Fibroblast of skin of scalp (primary cell): ENCODE measurements around the gene CCDC106. TPM values are rescaled to one million over a fixed set of nuclear protein-coding genes. Genes with fewer than 3 reads are reported as not detected.

Source experiments
- DNase-seq: peaks from one replicate; pipeline ENCODE4 v3.0.0-alpha.2; 2013
- polyA plus RNA-seq, 2 experiments: library from polyadenylated mRNA; unstranded; fragments of 120-200 nt; gene quantifications; one replicate each; pipeline ENCODE4 v1.2.1, GENCODE V29; 2013; ENCODE audit not compliant: insufficient read length in 2 of 2

CCDC106 gene
- polyA plus RNA-seq (2013, experiment 1 of 2; ENCODE audit: insufficient read length): 14.4 TPM
- polyA plus RNA-seq (2013, experiment 2 of 2; ENCODE audit: insufficient read length): 14.8 TPM

DNA sequence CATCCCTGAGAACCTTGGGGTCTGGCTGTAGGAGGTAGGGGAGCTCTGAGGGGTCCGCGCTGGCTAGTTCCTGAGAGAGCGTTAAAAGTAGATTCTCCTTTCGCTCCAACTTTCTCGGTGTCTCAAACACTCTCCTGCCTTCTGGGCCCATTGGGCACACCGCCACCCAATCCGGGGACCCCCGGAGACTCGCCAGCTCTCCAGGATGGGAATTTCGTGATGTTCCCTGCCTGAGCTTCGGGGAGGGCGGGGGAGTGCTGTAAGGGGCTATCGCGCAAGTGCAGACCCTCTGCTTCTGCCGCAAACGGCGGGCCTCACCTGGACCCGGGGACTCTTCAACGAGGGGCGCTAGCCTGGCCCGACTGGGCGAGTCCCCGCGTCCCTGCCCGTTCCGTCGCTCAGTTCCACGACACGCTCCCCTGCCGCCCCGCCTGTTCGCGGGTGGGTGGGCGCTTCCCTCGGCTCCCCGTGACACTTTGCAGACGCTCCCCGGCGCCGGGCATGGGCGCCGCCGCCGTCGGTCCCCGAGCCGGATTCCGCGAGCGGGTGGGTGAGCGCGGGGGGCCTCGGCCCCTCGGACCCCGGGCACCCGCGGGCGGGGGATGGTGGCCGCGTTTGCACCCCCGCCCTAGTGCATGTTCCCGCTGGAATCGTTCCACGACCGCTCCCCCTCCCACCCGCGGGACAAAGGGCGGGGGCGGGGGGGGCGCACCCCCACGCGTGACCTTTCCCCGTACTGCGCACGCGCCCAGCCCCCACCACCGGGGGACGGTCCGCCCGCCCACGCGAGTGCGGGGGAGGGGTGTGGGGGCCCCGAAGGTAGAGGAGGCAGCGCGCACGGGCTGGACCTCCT lies at the start of gene CCDC106:
CCDC106 (plus strand) TSS at position 481 of the 853 bp plus-strand sequence. CDS start 835 bp downstream, outside the sequence.
- peak; percentile 81 for DNase-seq

DNA sequence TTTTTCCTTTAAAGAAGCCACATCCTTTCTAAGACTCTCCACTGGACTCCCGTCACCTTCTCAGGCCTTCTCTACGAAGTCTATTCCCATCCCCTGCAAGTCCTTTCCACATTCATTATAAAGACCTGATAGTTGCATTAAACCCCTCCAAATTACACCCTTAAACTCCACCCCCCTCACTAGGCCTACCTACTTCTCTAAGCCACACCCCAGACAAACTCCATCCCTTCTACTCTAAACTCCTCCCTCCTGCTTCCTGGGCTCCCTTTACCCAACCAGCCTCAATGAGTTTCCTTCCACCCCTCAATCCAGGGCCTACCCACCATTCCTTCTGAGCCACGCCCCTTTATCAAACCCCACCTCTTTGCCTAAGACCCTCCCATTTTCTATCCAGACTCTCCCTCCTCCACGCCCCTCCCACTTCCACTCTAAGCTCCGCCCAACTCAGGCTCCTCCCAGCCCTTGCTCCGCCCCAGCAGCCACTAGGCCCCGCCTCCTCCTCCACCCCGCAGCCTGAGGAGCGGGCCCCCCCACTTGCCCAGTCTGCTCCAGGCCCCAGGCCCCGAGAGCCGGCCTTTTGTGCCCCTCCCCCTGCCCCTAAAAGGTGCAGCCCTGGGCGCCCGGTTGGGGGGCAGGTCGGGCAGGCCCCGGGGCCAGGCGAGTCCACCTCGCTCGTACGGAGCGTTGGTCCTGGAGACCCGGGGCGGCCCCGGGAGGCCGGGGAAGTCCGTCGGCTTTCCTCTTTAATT lies 49.1 kb upstream of the CCDC106 start:
- DNase-seq: peak; percentile 97

- DNase-seq: peak; percentile 100
Measured at GRCh38 chr19:55599468-55599841, 48.6 kb upstream of the CCDC106 start, which contains the start of gene FIZ1. FIZ1 (minus strand) TSS chr19:55599517; CDS start chr19:55597865, 1,652 bp downstream.

- peak; percentile 89 for DNase-seq
Measured at GRCh38 chr19:55599842-55600661, 48.0 kb upstream of the CCDC106 start, which contains the start of gene ZNF524. ZNF524 (plus strand) TSS chr19:55600288; CDS start chr19:55602113, 1,825 bp downstream.

DNA sequence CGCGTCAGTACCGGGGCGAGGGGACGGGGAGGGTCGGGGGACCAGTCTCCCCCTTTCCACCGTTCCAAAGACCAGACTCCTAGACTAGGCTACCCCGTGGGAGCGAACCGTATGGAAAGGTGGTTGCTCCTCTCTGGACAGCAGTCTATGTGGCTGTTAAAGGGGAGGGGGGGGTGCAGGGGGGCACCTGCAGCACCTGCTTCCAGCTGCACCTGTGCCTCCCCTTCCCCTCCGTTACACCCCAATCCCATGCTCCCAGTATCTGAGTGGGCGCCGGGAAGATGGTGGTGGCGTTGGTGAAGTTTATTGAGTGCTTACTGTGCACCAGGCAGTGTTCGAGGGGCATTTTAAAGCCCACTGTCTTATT lies 47.4 kb upstream of the CCDC106 start:
- DNase-seq: no peak

GRCh38 chr19:55601084-55601483 lies 46.9 kb upstream of the CCDC106 start:
- DNase-seq: no peak

GRCh38 chr19:55602104-55603001 lies 45.7 kb upstream of the CCDC106 start:
- DNase-seq: no peak

DNA sequence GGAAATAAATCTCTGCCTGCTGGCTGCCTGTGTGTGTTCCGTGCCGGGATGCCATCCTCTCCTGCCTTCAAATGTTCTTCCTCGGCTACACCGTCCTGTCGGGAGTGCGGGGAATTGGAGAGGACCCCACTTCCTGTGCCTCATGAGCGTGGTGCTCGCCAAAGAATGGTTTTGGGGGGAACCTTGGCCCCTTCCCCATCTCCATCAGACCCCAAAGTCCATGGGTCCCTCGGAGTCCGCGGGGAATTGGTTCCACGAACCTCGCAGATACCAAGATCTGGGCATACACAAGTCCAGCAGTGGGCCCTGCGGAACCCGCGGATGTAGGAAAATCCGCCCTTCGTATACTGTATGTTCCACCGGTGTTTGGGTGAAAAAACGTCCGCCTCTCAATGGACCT lies 44.9 kb upstream of the CCDC106 start:
- no peak for DNase-seq

DNA sequence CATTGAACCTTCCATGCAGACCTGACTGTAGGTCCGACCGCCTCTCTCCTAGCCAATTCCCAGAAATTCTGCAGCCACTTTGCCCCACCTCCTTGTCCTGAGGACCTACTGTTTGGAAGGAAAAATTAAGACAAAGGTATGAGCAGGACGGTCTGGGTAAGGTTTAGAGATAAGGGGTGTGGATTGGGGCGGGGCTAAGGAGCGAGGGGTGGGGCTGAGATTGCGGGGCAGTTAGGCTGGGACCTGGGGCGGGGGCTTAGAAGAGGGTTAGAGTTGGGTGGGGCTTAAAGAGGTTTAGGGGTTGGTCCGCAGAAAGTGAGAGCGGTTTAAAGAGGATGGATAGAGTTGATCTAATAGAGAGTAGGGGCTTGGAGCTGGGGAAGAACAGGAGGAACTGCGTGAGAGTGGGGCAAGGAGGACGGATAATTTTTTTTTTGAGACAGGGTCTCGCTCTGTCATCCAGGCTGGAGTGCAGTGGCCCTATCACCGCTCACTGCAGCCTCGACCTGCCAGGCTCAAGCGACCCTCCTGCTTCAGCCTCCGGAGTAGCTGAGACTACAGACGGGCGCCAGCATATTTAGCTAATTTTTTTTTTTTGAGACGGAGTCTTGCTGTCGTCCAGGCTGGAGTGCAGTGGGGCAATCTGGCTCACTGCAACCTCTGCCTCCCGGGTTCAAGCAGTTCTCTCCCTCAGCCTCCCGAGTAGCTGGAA lies 44.3 kb upstream of the CCDC106 start:
- no peak for DNase-seq

DNA sequence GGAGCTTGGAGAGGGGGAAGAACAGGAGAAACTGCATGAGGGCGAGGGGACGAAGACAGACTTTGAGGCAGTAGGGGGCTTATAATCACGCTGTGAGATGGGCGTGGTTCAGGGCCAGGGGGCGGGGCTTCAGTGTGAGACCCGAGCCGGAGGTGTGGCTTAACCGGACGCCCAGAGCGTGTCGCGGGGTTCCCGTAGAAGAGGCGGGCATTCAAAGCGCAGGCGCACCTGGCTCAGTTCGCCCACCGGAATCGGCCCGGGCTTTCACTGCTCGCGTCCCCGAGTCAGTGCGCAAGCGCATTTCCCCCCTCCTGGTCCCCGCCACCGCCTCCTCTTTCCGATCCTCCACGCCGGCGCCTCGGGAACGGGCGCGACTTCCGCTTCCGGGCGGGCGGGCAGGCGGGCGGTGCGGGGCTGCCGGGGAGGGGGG lies 42.8 kb upstream of the CCDC106 start:
- peak; percentile 98 for DNase-seq

DNA sequence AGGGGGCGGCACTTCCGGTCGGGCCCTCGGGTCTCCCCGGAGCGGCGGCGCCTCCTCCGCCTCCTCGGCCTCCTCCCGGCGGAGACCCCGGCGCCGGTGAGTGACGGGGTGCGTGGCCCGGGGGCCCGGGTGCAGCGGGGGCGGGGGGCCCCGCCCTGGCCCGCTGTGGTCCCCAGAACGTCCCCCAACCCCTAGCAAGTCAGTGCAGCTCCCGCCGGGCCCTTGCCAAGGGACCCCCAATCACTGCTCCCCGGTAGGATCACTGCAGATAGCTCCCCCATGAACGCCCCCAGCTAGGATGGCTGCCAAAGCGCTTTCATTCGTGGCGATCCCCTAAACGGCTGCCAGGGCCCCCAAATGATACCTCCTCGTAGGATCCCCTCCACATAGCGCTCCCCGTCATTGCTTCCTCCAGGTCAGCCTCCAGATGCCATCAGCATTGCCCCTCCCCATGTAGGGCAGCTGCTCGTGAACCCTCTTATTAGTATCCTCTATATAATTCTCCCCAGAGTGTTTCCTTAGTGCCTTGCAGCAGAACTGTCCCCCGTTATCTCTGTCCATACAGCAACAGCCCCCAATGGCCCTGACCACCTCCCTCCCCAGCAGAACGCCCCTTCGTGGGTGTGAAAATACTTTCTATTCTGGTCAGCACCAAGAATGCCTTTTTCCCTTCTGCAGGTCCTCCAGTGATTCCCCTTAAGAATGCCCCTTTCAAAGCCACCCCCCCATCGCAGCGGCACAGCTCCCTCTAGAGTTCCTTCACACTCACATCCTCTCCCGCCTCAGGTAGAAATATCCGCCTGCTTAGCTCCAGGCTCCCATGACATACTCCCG lies 42.2 kb upstream of the CCDC106 start, which contains the start of gene ZNF865:
ZNF865 (plus strand) TSS at position 11 of the 834 bp plus-strand sequence. CDS start 7,972 bp downstream, outside the sequence.
- DNase-seq: peak; percentile 85

DNA sequence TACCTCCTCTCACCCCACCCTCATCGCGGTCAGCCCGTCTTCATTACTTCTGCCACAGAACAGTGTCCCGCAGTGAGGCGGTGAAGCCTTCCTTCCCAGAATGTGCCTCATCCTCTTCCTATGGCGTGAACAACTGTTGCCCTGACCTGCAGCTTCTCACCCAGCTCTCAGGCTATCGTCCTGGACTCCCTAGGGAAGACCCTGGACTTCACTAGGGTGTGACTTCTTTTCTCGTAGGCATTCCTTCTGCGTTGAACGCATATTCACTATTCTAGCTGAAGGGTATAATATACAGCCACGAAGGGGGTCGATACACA lies 41.6 kb upstream of the CCDC106 start:
- DNase-seq: no peak

DNA sequence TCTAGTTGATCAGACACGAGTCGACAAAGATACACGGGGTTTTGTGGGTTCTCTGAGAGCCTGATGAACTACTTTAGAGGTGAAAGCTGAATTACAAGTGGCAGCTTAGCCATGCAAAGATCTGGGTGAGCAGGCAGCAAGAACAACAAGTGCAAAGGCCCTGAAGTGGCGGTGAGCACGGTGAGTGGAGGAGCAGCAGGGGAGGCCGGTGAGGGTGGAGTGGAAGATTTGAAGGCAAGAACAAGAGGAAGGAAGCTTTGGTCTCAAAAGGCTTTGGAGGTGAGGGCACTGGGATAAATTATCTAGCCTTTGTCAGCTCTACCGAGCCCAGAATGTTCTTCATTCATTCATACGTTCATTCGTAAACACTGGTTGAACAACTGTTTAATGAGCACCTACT lies 41.2 kb upstream of the CCDC106 start:
- no peak for DNase-seq

DNA sequence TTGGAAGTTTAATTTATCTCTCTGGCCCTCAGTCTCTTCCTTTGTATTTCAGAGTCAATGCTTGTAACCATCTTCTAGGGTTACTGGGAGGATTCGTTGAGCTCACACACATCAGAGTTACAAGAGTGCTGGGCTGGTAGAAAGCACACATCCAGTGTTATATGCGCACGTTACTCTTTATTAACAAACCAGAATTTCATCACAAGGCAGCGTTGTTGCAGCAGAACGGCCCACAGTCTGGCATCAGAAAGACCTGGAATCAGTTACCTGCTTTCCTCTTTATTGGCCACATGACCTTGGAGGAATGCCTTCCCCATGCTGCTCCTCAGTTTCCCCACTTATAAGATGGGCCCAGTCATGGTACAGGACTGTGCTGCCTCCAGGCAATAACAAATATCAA lies 38.7 kb upstream of the CCDC106 start:
- no peak for DNase-seq

GRCh38 chr19:55611300-55611982 lies 36.6 kb upstream of the CCDC106 start:
- DNase-seq: no peak

- no peak for DNase-seq
Measured at GRCh38 chr19:55611983-55612645, 35.9 kb upstream of the CCDC106 start.

GRCh38 chr19:55613396-55613795 lies 34.6 kb upstream of the CCDC106 start:
- DNase-seq: no peak

- no peak for DNase-seq
Measured at GRCh38 chr19:55613930-55614710, 33.9 kb upstream of the CCDC106 start.
